SK-N-SH (cell line): ENCODE measurements around the gene TFCP2. TPM values are rescaled to one million over a fixed set of nuclear protein-coding genes. Genes with fewer than 3 reads are reported as not detected.
A peak's percentile ranks its signal among the peaks of the same experiment; 100 is the strongest.

ENCODE experiments used
- CTCF ChIA-PET: fragments of 300-600, 350-600 bp; formaldehyde crosslinking; extraction: SDS; loops from one replicate; lab custom pipeline; 2021; lab: Yijun Ruan, JAX
- POLR2A ChIA-PET: fragments of 350-600 bp; sonication (Branson Sonifier 250); formaldehyde crosslinking; extraction: SDS; loops from one replicate; lab custom pipeline; 2020; ENCODE audit warnings: antibody characterized with exemption, inconsistent platforms; lab: Yijun Ruan, JAX
- DNase-seq: peaks from one replicate; pipeline ENCODE4 v3.0.0; 2012
- H2AFZ ChIP-seq: fragments of 200-600 bp; sonication (generic); 2 replicates; pipeline ENCODE4 v1.8.1; 2016; ENCODE audit warnings: antibody characterized with exemption, mild to moderate bottlenecking, low read depth
- H3F3A ChIP-seq: fragments of 200-600 bp; sonication (generic); replicated peaks from 2 replicates; pipeline ENCODE3; 2016; ENCODE audit warnings: antibody characterized with exemption, mild to moderate bottlenecking; ENCODE audit not compliant: insufficient read depth
- H3K27ac ChIP-seq, 2 experiments: fragments of 200-500 bp in 1 of 2; fragments of 200-600 bp in 1 of 2; sonication (Bioruptor generic) in 1 of 2; sonication (generic), shearing (Covaris generic) in 1 of 2; 2 replicates each; pipeline versions ENCODE4 v1.5.1 to v1.6.1; 2014 to 2016; ENCODE audit warnings: low read depth in 2 of 2, inconsistent platforms in 1 of 2, low read length in 1 of 2, mild to moderate bottlenecking in 1 of 2, mixed read lengths in 1 of 2
- H3K27me3 ChIP-seq: fragments of 200-600 bp; sonication (generic), shearing (Covaris generic); 2 replicates; pipeline ENCODE4 v1.6.1; 2016; ENCODE audit warnings: mixed run types; ENCODE audit not compliant: insufficient read depth
- H3K36me3 ChIP-seq, 2 experiments: fragments of 200-500 bp in 1 of 2; fragments of 200-600 bp in 1 of 2; sonication (Bioruptor generic) in 1 of 2; sonication (generic) in 1 of 2; replicated peaks in 1 of 2; 2 replicates each; pipeline versions ENCODE3 to v1.5.1; 2014 to 2016; ENCODE audit warnings: low read length in 1 of 2, mild to moderate bottlenecking in 1 of 2; ENCODE audit not compliant: insufficient read depth in 2 of 2, control insufficient read depth in 1 of 2
- H3K4me1 ChIP-seq, 2 experiments: fragments of 200-500 bp in 1 of 2; fragments of 200-600 bp in 1 of 2; sonication (Bioruptor generic) in 1 of 2; sonication (generic), shearing (Covaris generic) in 1 of 2; 2 replicates each; pipeline versions ENCODE4 v1.5.1 to v1.6.1; 2014 to 2016; ENCODE audit warnings: low read depth in 1 of 2, low read length in 1 of 2, mixed run types in 1 of 2; ENCODE audit not compliant: insufficient read depth in 2 of 2, control insufficient read depth in 1 of 2
- H3K4me2 ChIP-seq: fragments of 200-600 bp; sonication (generic), shearing (Covaris generic); 2 replicates; pipeline ENCODE4 v1.6.1; 2017; ENCODE audit warnings: mixed run types
- H3K4me3 ChIP-seq, 2 experiments: fragments of 200-500 bp in 1 of 2; fragments of 200-600 bp in 1 of 2; sonication (Bioruptor generic) in 1 of 2; sonication (generic), shearing (Covaris generic) in 1 of 2; 2 replicates each; pipeline versions ENCODE4 v1.5.1 to v1.8.1; 2014 to 2016; ENCODE audit warnings: low read depth in 2 of 2, inconsistent platforms in 1 of 2, low read length in 1 of 2, mild to moderate bottlenecking in 1 of 2, mixed read lengths in 1 of 2, moderate library complexity in 1 of 2
- H3K79me2 ChIP-seq: fragments of 200-600 bp; sonication (generic); 2 replicates; pipeline ENCODE4 v1.8.1; 2017; ENCODE audit warnings: mild to moderate bottlenecking; ENCODE audit not compliant: insufficient read depth
- H3K9ac ChIP-seq: fragments of 200-600 bp; sonication (generic); 2 replicates; pipeline ENCODE4 v1.6.1; 2017; ENCODE audit warnings: mixed run types
- H3K9me2 ChIP-seq: fragments of 200-600 bp; sonication (generic); 2 replicates; pipeline ENCODE4 v1.6.1; 2017; ENCODE audit warnings: mixed run types
- H3K9me3 ChIP-seq: fragments of 200-600 bp; sonication (generic); 2 replicates; pipeline ENCODE4 v1.6.1; 2017; ENCODE audit warnings: mixed run types, mild to moderate bottlenecking, moderate library complexity
- H4K20me1 ChIP-seq: fragments of 200-600 bp; sonication (generic); 2 replicates; pipeline ENCODE4 v1.6.1; 2017; ENCODE audit warnings: mild to moderate bottlenecking, mixed run types; ENCODE audit not compliant: insufficient read depth
- CHD2 ChIP-seq: fragments of 150-350 bp; IDR thresholded peaks from 2 replicates; pipeline ENCODE4 v1.6.1; 2018; ENCODE audit warnings: low read length; ENCODE audit not compliant: partially characterized antibody
- ELF1 ChIP-seq: IDR thresholded peaks from 2 replicates; pipeline ENCODE4 v1.4.0; 2012
- EZH2phosphoT487 ChIP-seq: fragments of 200-600 bp; sonication (generic); IDR thresholded peaks from 2 replicates; pipeline ENCODE4 v1.6.1; 2017; ENCODE audit warnings: low read depth, mixed run types, mild to moderate bottlenecking, antibody characterized with exemption, moderate library complexity, borderline replicate concordance
- FOXJ3 ChIP-seq: sonication (generic); formaldehyde crosslinking; IDR thresholded peaks from 2 replicates; pipeline ENCODE4 v1.5.1; 2020; ENCODE audit warnings: mild to moderate bottlenecking, missing genetic modification reagents
- FOXM1 ChIP-seq: IDR thresholded peaks from 2 replicates; pipeline ENCODE4 v1.4.0; 2012; ENCODE audit warnings: low read depth, mild to moderate bottlenecking
- GABPA ChIP-seq: IDR thresholded peaks from 2 replicates; pipeline ENCODE4 v1.4.0; 2012; ENCODE audit warnings: low read depth, mild to moderate bottlenecking
- JUND ChIP-seq: IDR thresholded peaks from 2 replicates; pipeline ENCODE4 v1.4.0; 2012
- MXI1 ChIP-seq: IDR thresholded peaks from 2 replicates; pipeline ENCODE4 v1.6.1; 2012; ENCODE audit warnings: mild to moderate bottlenecking, low read depth, low read length, improper control_type of control experiment
- SIN3A ChIP-seq: IDR thresholded peaks from 2 replicates; pipeline ENCODE4 v1.6.1; 2012; ENCODE audit warnings: low read depth, mild to moderate bottlenecking, low read length, moderate library complexity, borderline replicate concordance
- SMC3 ChIP-seq: IDR thresholded peaks from 2 replicates; pipeline ENCODE4 v1.6.1; 2012; ENCODE audit warnings: low read depth, low read length, improper control_type of control experiment
- TEAD4 ChIP-seq: IDR thresholded peaks from 2 replicates; pipeline ENCODE4 v1.4.0; 2012; ENCODE audit warnings: mild to moderate bottlenecking, borderline replicate concordance; ENCODE audit not compliant: insufficient read depth
- YY1 ChIP-seq: IDR thresholded peaks from 2 replicates; pipeline ENCODE4 v1.4.0; 2012; ENCODE audit warnings: low read depth, mild to moderate bottlenecking
- WGBS: methylation state at CpG from one replicate; pipeline ENCODE4 v1.1.6; 2017; ENCODE audit warnings: low lambda C conversion rate; 5-methylcytosine and 5-hydroxymethylcytosine counted together
- polyA plus RNA-seq, 3 experiments: library from polyadenylated mRNA; depleted of rRNA; stranded (reverse); fragments of >200 nt; gene quantifications; 2 replicates each; pipeline ENCODE4 v1.2.3, GENCODE V29; 2012
- TF ChIP-seq, protein P1 (sequence below): IDR thresholded peaks from 2 replicates; pipeline ENCODE4 v1.4.0; 2012; ENCODE audit warnings: low read depth, borderline replicate concordance
- TF ChIP-seq, protein P2 (sequence below): IDR thresholded peaks from 2 replicates; pipeline ENCODE4; 2012
- TF ChIP-seq, protein P3 (sequence below): fragments of 150-350 bp; IDR thresholded peaks from 2 replicates; pipeline ENCODE4 v1.6.1; 2016; ENCODE audit warnings: mild to moderate bottlenecking, low read depth, low read length
- TF ChIP-seq, protein P4 (sequence below): IDR thresholded peaks from 2 replicates; pipeline ENCODE4 v1.4.0; 2012; ENCODE audit warnings: low read depth

The TFCP2 gene
- polyA plus RNA-seq, 1 of the 3 experiments (the other 2 are of a cell fraction), result 18.1 TPM

DNA sequence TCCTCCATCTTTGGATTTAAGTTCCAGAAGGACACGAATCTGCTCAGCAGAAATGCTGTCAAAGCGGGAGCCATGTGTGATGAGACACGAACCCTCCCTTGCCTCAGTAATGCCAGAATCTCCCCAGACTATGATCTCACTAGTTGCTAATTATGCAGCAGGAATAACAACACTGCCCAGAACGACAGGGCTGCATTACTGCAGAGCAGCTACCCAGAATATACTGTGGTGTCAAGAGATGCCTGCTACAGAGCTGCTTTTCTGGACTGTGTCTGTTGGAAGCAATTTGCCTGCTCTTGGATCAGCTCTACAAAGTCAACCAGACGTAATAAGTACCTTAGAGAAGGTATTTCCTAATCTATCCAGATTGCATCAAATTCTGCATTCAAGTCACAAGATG, 95.0 kb downstream of the TFCP2 start:
- Histone ChIP-seq H3F3A (no peaks in the 10 kb centered on the region), H3K4me1 (peaks cover 10 to 11% of the 10 kb centered on the region in 2 experiments; a peak in 3 of 4 replicates), H3K9ac (no peak overlapping the region), H3K27ac (no peak overlapping the region), H4K20me1 (peaks cover 67% of the 10 kb centered on the region), H3K79me2 (peaks cover 99% of the 10 kb centered on the region), H3K9me3 (no peaks in the 10 kb centered on the region), H3K36me3 (peaks cover 8 to 26% of the 10 kb centered on the region in 2 experiments), H3K9me2 (no peaks in the 10 kb centered on the region), H3K4me2 (no peak overlapping the region), H3K27me3 (no peaks in the 10 kb centered on the region), H3K4me3 (no peak overlapping the region), H2AFZ (no peak overlapping the region)
- CTCF ChIA-PET, result interaction anchor here (1.0 to 1.4 kb wide), 2 partner anchors 15 to 301 kb away, joined by 3 read pairs; no protein-coding TSS in a partner anchor
- DNase-seq, result peak; percentile 22
- TF ChIP-seq FOXJ3, result no peak
- POLR2A ChIA-PET, result interaction anchor here (0.6 kb wide), 1 partner anchor 314 kb away, joined by 3 read pairs; the partner anchor contains the start of gene ATF1
- 77% methylated on average over 5 of the region's 5 CpGs for WGBS

DNA sequence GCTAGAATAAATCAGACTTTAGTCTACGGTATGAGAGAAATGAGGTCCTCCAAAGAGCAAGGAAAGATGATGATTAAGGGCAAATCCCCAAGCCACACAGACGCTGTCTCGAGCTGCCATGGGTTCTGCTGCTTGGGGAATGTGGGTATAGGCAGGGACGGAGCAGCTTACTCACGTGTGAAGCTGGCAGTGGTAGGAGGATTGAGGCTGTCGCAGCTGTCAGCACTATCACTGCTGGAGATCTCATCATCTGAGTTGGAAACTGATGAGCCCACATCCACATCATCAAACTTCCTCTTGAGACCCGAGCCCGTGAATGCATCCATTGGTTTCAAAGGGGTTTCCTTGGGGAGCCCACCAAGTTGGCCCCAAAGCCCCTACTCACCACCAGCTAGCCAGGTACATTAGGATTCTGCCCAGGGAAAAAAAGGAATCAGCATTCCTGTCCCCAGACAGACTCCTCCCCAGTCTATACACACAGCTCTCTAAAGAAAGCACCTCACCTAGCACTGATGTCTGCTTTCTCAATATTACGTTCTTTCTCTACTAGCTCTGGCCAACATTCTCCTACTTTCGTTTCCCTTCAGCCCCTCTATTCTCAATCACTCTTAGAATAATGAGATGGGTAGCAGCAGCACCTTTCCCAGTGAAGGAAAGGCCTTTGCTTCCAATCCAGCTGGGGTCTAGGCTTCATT, 96.6 kb downstream of the TFCP2 start:
- CTCF ChIA-PET, result interaction anchor here (1.3 to 1.4 kb wide), 2 partner anchors 13 to 29 kb away, joined by 3 to 4 read pairs; no protein-coding TSS in a partner anchor
- Histone ChIP-seq H3K27me3 (no peaks in the 10 kb centered on the region), H2AFZ (no peak overlapping the region), H3K36me3 (peaks cover 20 to 40% of the 10 kb centered on the region in 2 experiments), H3K79me2 (peaks cover 85% of the 10 kb centered on the region), H3K4me2 (no peak overlapping the region), H3K4me3 (no peak overlapping the region), H3F3A (no peaks in the 10 kb centered on the region), H3K9ac (no peak overlapping the region), H4K20me1 (peaks cover 55% of the 10 kb centered on the region), H3K9me3 (no peaks in the 10 kb centered on the region), H3K9me2 (no peaks in the 10 kb centered on the region), H3K4me1 (peaks cover 4 to 5% of the 10 kb centered on the region in 2 experiments; a peak in 3 of 4 replicates), H3K27ac (no peak overlapping the region)
- POLR2A ChIA-PET, result interaction anchor here (0.5 kb wide), 1 partner anchor 310 kb away, joined by 3 read pairs; no protein-coding TSS in a partner anchor
- TF ChIP-seq EZH2phosphoT487, result no peak
- WGBS, result 94% methylated on average over 7 of the region's 10 CpGs
- DNase-seq, result no peak

DNA sequence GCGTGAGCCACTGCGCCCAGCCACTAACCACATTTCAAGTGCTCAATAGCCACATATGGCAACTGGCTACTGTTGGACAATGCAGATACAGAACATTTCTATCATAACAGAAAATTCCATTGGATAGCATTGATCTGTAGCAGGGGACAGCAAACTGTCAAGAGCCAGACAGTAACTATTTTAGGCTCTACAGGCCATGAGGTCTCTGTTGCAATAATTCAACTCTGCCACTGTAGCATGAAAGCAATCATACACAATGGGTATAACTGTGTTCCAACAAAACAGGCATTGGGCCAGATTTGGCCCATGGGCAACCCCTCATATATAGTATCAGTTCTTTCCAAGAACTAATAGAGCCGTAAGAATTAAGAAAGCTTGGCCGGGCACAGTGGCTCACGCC, 97.5 kb downstream of the TFCP2 start:
- Histone ChIP-seq H3K79me2 (peaks cover 75% of the 10 kb centered on the region), H4K20me1 (peaks cover 47% of the 10 kb centered on the region), H3K36me3 (peaks cover 25 to 45% of the 10 kb centered on the region in 2 experiments), H3K4me3 (no peak overlapping the region), H3K4me1 (peaks cover 4 to 5% of the 10 kb centered on the region in 2 experiments; a peak in 1 of 4 replicates), H2AFZ (no peak overlapping the region), H3K4me2 (no peak overlapping the region), H3K27me3 (no peaks in the 10 kb centered on the region), H3K9me2 (no peaks in the 10 kb centered on the region), H3F3A (no peaks in the 10 kb centered on the region), H3K9me3 (no peaks in the 10 kb centered on the region), H3K27ac (no peak overlapping the region), H3K9ac (no peak overlapping the region)
- CTCF ChIA-PET, result interaction anchor here (0.9 to 1.4 kb wide), 3 partner anchors 14 to 266 kb away, joined by 3 to 4 read pairs (median 4); no protein-coding TSS in a partner anchor
- no peak for DNase-seq
- WGBS, result 93% methylated on average over 5 of the region's 5 CpGs
- POLR2A ChIA-PET, result interaction anchor here (1.6 kb wide), 1 partner anchor 8 kb away, joined by 9 read pairs; the partner anchor contains the start of gene CSRNP2
- no peak for TF ChIP-seq SMC3
- no peak for TF ChIP-seq ELF1
- no peak for TF ChIP-seq MXI1
- TF ChIP-seq FOXM1, result no peak
- no peak for TF ChIP-seq CHD2
- no peak for TF ChIP-seq GABPA
- TF ChIP-seq YY1, result no peak
- TF ChIP-seq, protein P1, sequence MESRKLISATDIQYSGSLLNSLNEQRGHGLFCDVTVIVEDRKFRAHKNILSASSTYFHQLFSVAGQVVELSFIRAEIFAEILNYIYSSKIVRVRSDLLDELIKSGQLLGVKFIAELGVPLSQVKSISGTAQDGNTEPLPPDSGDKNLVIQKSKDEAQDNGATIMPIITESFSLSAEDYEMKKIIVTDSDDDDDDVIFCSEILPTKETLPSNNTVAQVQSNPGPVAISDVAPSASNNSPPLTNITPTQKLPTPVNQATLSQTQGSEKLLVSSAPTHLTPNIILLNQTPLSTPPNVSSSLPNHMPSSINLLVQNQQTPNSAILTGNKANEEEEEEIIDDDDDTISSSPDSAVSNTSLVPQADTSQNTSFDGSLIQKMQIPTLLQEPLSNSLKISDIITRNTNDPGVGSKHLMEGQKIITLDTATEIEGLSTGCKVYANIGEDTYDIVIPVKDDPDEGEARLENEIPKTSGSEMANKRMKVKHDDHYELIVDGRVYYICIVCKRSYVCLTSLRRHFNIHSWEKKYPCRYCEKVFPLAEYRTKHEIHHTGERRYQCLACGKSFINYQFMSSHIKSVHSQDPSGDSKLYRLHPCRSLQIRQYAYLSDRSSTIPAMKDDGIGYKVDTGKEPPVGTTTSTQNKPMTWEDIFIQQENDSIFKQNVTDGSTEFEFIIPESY, result no peak
- no peak for TF ChIP-seq TEAD4
- TF ChIP-seq SIN3A, result no peak
- TF ChIP-seq, protein P2, sequence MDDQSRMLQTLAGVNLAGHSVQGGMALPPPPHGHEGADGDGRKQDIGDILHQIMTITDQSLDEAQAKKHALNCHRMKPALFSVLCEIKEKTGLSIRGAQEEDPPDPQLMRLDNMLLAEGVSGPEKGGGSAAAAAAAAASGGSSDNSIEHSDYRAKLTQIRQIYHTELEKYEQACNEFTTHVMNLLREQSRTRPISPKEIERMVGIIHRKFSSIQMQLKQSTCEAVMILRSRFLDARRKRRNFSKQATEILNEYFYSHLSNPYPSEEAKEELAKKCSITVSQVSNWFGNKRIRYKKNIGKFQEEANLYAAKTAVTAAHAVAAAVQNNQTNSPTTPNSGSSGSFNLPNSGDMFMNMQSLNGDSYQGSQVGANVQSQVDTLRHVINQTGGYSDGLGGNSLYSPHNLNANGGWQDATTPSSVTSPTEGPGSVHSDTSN, result no peak
- TF ChIP-seq, protein P3, sequence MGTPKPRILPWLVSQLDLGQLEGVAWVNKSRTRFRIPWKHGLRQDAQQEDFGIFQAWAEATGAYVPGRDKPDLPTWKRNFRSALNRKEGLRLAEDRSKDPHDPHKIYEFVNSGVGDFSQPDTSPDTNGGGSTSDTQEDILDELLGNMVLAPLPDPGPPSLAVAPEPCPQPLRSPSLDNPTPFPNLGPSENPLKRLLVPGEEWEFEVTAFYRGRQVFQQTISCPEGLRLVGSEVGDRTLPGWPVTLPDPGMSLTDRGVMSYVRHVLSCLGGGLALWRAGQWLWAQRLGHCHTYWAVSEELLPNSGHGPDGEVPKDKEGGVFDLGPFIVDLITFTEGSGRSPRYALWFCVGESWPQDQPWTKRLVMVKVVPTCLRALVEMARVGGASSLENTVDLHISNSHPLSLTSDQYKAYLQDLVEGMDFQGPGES, result no peak
- TF ChIP-seq JUND, result no peak
- TF ChIP-seq, protein P4, sequence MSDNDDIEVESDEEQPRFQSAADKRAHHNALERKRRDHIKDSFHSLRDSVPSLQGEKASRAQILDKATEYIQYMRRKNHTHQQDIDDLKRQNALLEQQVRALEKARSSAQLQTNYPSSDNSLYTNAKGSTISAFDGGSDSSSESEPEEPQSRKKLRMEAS, result no peak
